Trophoblast cell (in vitro differentiated cells and primary cell): ENCODE results near the gene SFXN5.
A peak's percentile ranks its signal among the peaks of the same experiment; 100 is the strongest.

Experiments
- DNase-seq, 2 donors: peaks; one replicate each; pipeline ENCODE4 v3.0.0-alpha.2; 2016
- H2AFZ ChIP-seq: 2 replicates; pipeline ENCODE4 v1.6.1; 2013; ENCODE audit warnings: low read length, moderate library complexity, mild to moderate bottlenecking; ENCODE audit not compliant: insufficient read depth, poor library complexity
- H2AK5ac ChIP-seq: 2 replicates; pipeline ENCODE4 v1.6.1; 2013; ENCODE audit warnings: mild to moderate bottlenecking, low read length
- H2BK120ac ChIP-seq: 2 replicates; pipeline ENCODE4 v1.6.1; 2013; ENCODE audit warnings: low read length, mild to moderate bottlenecking, moderate library complexity; ENCODE audit not compliant: insufficient read depth, poor library complexity
- H2BK12ac ChIP-seq: 2 replicates; pipeline ENCODE4 v1.6.1; 2013; ENCODE audit warnings: mild to moderate bottlenecking, low read length, moderate library complexity
- H2BK5ac ChIP-seq: 2 replicates; pipeline ENCODE4 v1.6.1; 2013; ENCODE audit warnings: low read length, low read depth, moderate library complexity, mild to moderate bottlenecking; ENCODE audit not compliant: poor library complexity
- H3K14ac ChIP-seq: 2 replicates; pipeline ENCODE4 v1.6.1; 2013; ENCODE audit warnings: mild to moderate bottlenecking, low read length
- H3K18ac ChIP-seq: 2 replicates; pipeline ENCODE4 v1.6.1; 2013; ENCODE audit warnings: mild to moderate bottlenecking, low read length
- H3K23ac ChIP-seq: 2 replicates; pipeline ENCODE4 v1.6.1; 2013; ENCODE audit warnings: low read length
- H3K27ac ChIP-seq: 2 replicates; pipeline ENCODE4 v1.5.1; 2013; ENCODE audit warnings: low read depth, mild to moderate bottlenecking, inconsistent platforms, low read length, moderate library complexity
- H3K27me3 ChIP-seq: 2 replicates; pipeline ENCODE4 v1.6.1; 2013; ENCODE audit warnings: inconsistent platforms, mild to moderate bottlenecking, low read length, moderate library complexity; ENCODE audit not compliant: insufficient read depth
- H3K36me3 ChIP-seq, 2 experiments: 1 replicate in 1 of 2; 2 replicates in 1 of 2; pipeline ENCODE4 v1.6.1; 2013; ENCODE audit warnings: low read length in 2 of 2, mild to moderate bottlenecking in 2 of 2, moderate library complexity in 1 of 2; ENCODE audit not compliant: insufficient read depth in 2 of 2, control insufficient read depth in 1 of 2
- H3K4ac ChIP-seq: 2 replicates; pipeline ENCODE4 v1.6.1; 2013; ENCODE audit warnings: low read depth, mild to moderate bottlenecking, low read length, moderate library complexity
- H3K4me1 ChIP-seq, 2 experiments: 1 replicate in 1 of 2; 2 replicates in 1 of 2; pipeline ENCODE4 v1.6.1; 2013; ENCODE audit warnings: low read length in 2 of 2, mild to moderate bottlenecking in 2 of 2, moderate library complexity in 1 of 2; ENCODE audit not compliant: insufficient read depth in 2 of 2, control insufficient read depth in 1 of 2
- H3K4me2 ChIP-seq: 2 replicates; pipeline ENCODE4 v1.6.1; 2013; ENCODE audit warnings: inconsistent platforms, mild to moderate bottlenecking, low read length, moderate library complexity
- H3K4me3 ChIP-seq: 2 replicates; pipeline ENCODE4 v1.5.1; 2013; ENCODE audit warnings: mild to moderate bottlenecking, low read depth, low read length, inconsistent platforms
- H3K79me1 ChIP-seq: one replicate; pipeline ENCODE4 v1.6.1; 2013; ENCODE audit warnings: low read length
- H3K79me2 ChIP-seq: 2 replicates; pipeline ENCODE4 v1.6.1; 2013; ENCODE audit warnings: low read length, mild to moderate bottlenecking; ENCODE audit not compliant: control insufficient read depth, insufficient read depth, poor library complexity
- H3K9ac ChIP-seq: 2 replicates; pipeline ENCODE4 v1.6.1; 2013; ENCODE audit warnings: mild to moderate bottlenecking, low read length
- H3K9me3 ChIP-seq: 2 replicates; pipeline ENCODE4 v1.6.1; 2013; ENCODE audit warnings: low read depth, mild to moderate bottlenecking, control low read depth, inconsistent platforms, low read length; ENCODE audit not compliant: insufficient read depth
- H4K12ac ChIP-seq: 2 replicates; pipeline ENCODE4 v1.6.1; 2013; ENCODE audit warnings: low read depth, mild to moderate bottlenecking, low read length, moderate library complexity
- H4K8ac ChIP-seq: 2 replicates; pipeline ENCODE4 v1.6.1; 2013; ENCODE audit warnings: low read depth, mild to moderate bottlenecking, low read length, moderate library complexity
- H4K91ac ChIP-seq: one replicate; pipeline ENCODE4 v1.6.1; 2013; ENCODE audit warnings: low read depth, mild to moderate bottlenecking, low read length, moderate library complexity
- WGBS: extraction: QIAGEN DNeasy Blood & Tissue Kit; methylation state at CpG from one replicate; pipeline ENCODE4 v1.1.7; 2013; ENCODE audit warnings: missing lambda C conversion rate; ENCODE audit not compliant: insufficient read length, insufficient coverage; ENCODE audit errors: extremely low coverage; 5-methylcytosine and 5-hydroxymethylcytosine counted together

The SFXN5 gene

DNA sequence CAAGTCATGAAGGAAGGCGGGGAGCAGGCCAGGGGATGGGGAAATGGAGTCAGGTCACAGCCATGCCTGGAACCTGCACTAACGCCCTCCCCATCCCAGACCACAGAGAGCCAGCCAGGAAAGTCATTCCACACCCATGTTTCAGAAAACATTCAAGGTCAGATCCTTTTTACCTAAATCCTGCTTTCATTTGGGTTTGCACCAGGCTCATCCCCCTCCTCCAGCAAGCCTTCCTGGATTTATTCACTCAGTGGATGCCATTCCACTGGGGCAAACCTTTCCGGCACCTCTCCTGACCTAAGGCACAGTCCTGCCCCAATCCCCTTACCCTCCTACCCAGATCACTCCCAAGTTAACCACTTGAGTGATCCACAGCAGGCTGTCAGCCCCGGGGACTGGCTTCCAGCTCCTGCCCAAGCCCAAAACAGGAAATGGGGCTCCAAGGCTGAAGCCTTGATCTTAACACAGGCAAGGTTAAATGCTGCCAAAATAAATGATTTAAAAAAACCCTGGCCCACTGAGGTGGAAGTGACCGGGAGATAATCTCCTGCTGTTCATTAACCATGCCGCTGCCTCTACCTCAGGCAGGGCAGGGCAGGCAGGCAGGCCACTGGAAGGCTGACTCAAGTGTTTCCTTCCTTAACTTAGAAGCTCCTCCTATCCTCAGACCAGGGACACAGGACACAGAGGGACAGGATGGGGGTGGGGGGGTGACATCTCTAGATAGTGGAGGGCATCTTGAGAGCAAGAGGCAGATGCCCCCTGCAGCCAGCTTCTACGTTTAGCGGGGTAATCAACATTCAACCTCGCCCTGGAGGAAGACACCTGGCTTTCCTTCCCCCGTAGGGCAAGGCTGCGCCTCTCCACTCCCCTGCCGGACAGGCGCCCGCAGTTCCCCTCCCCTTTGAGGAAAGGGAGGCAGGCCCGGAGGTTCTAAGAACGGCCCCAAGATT lies 39.8 kb upstream of the SFXN5 start:
- H4K12ac ChIP-seq: no peak overlapping the region
- H3K4me2 ChIP-seq: peak overlapping the region; percentile 58
- peaks cover 7% of the 10 kb centered on the region for H3K79me2 ChIP-seq
- H3K23ac ChIP-seq: no peak overlapping the region
- H4K91ac ChIP-seq: no peak overlapping the region
- peak overlapping the region; percentile 76 for H3K4me3 ChIP-seq
- no peak overlapping the region for H2BK120ac ChIP-seq
- no peaks in the 10 kb centered on the region for H3K9me3 ChIP-seq
- no peak overlapping the region for H3K18ac ChIP-seq
- H3K27me3 ChIP-seq: no peaks in the 10 kb centered on the region
- no CpG with 5 or more reads among the region's 16 CpGs for WGBS
- no peak overlapping the region for H4K8ac ChIP-seq
- no peak overlapping the region for H2BK12ac ChIP-seq
- H2AK5ac ChIP-seq: no peak overlapping the region
- peak; percentile 19 to 50 for DNase-seq
- no peak overlapping the region for H3K27ac ChIP-seq
- H2BK5ac ChIP-seq: no peak overlapping the region
- no peak overlapping the region for H3K4ac ChIP-seq
- no peak overlapping the region for H3K9ac ChIP-seq
- no peaks in the 10 kb centered on the region for H3K36me3 ChIP-seq
- H3K4me1 ChIP-seq: peaks cover 0 to 17% of the 10 kb centered on the region in 2 experiments
- no peak overlapping the region for H3K14ac ChIP-seq
- peaks cover 9% of the 10 kb centered on the region for H3K79me1 ChIP-seq
- H2AFZ ChIP-seq: no peak overlapping the region

DNA sequence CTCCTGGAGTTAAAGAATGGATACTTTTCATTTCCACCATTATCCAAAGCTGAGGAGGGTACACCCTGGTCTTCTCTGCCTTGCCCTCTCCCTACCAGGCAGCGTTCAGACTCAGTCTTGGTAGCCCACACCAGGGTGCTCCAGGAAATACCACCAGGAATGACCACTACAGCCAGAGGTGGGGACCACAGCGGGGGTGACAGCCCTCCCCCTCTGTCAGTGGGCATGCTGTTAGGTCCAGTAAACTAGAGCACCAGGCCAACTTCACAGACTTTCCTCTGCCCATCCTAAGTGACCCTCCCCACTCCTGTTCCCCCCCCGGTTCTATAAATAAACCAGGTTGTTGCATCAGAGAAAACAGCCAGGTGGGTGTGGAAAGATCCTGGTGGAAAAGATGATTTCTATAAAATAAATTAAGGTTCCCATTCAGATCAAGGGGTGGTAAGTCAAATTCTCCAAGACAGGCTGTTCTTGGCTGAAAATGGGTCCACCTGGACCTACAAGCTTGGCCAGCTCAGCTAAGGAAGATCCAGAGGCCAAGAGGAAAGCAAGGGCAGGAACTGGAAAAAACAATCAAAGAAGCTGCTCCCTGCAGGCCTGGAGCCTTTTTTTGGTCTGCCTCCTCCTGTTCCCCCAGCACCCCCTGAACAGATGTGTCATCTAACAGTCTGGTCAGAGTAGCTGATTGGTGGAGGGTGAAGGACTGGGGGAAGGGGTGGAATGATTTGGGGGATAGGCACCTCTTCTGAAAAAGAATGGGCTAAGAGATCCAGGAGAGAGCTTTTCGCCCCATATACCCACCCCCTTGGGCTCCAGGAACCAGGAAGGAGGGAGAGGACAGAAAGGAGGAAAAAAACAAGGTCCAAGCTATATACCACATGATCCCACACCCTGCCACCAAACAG lies 38.9 kb upstream of the SFXN5 start:
- peaks cover 9% of the 10 kb centered on the region for H3K79me2 ChIP-seq
- H3K36me3 ChIP-seq: peaks cover 2% of the 10 kb centered on the region in 2 experiments
- H3K4me1 ChIP-seq: peaks cover 0 to 21% of the 10 kb centered on the region in 2 experiments
- H3K27me3 ChIP-seq: no peaks in the 10 kb centered on the region
- H4K91ac ChIP-seq: no peak overlapping the region
- no peak overlapping the region for H3K9ac ChIP-seq
- DNase-seq: no peak
- H2BK120ac ChIP-seq: no peak overlapping the region
- no peak overlapping the region for H3K4me3 ChIP-seq
- no peaks in the 10 kb centered on the region for H3K9me3 ChIP-seq
- no peak overlapping the region for H3K14ac ChIP-seq
- no peak overlapping the region for H3K18ac ChIP-seq
- H2BK12ac ChIP-seq: no peak overlapping the region
- H4K12ac ChIP-seq: no peak overlapping the region
- H3K23ac ChIP-seq: no peak overlapping the region
- no peak overlapping the region for H3K4ac ChIP-seq
- H4K8ac ChIP-seq: no peak overlapping the region
- no CpG with 5 or more reads among the region's 4 CpGs for WGBS
- no peak overlapping the region for H2AK5ac ChIP-seq
- peak overlapping the region; percentile 58 for H3K4me2 ChIP-seq
- peaks cover 12% of the 10 kb centered on the region for H3K79me1 ChIP-seq
- H2AFZ ChIP-seq: no peak overlapping the region
- no peak overlapping the region for H3K27ac ChIP-seq
- no peak overlapping the region for H2BK5ac ChIP-seq

DNA sequence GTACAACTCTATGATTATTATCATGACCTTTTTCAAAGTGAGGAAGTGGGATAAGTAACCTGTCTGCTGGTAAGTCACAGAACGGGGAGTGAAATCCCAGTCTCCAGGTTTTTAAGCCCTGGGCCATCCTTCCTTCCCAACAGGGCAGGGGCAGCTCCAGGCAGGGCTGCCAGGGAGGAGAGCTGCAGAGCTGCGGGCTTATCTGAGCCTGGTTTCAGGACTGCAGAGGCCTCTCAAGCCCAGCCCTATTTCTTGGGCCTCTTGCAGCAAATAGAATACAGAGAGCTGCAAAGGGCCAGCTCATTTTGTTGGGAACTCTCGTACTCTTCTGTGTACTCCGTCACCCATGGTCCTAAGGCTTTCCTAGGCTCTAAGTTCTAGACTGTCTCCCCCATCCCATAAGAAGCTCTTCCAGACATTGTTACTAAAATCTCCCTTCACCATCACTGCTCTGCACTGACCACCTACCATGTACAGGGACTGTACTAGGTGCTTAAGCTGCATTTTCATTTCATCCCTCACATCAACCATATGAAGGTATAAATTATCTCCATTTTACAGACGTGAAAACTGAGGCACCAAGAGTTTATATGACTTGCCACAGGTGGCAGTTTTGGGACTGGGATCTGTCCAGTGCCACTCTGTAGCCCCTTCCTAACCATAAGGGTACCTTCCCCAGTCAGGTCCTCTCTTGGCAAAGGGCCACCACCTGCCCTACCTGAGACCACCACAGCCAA lies 38.1 kb upstream of the SFXN5 start:
- H3K23ac ChIP-seq: no peak overlapping the region
- H3K79me1 ChIP-seq: peaks cover 12% of the 10 kb centered on the region
- H2BK120ac ChIP-seq: no peak overlapping the region
- peaks cover 0 to 21% of the 10 kb centered on the region in 2 experiments for H3K4me1 ChIP-seq
- H4K8ac ChIP-seq: no peak overlapping the region
- H3K4me2 ChIP-seq: no peak overlapping the region
- peaks cover 9% of the 10 kb centered on the region for H3K79me2 ChIP-seq
- H3K27ac ChIP-seq: no peak overlapping the region
- no peak overlapping the region for H2BK12ac ChIP-seq
- no peak overlapping the region for H4K12ac ChIP-seq
- no peak overlapping the region for H3K14ac ChIP-seq
- no peak overlapping the region for H3K4me3 ChIP-seq
- H2BK5ac ChIP-seq: no peak overlapping the region
- no peak overlapping the region for H2AFZ ChIP-seq
- no peak overlapping the region for H4K91ac ChIP-seq
- no peak overlapping the region for H3K18ac ChIP-seq
- no peak overlapping the region for H3K4ac ChIP-seq
- H3K9ac ChIP-seq: no peak overlapping the region
- WGBS: no CpG with 5 or more reads among the region's 5 CpGs
- H3K27me3 ChIP-seq: no peaks in the 10 kb centered on the region
- no peak overlapping the region for H2AK5ac ChIP-seq
- DNase-seq: peak; percentile 33 to 48
- no peaks in the 10 kb centered on the region for H3K9me3 ChIP-seq
- H3K36me3 ChIP-seq: peaks cover 2% of the 10 kb centered on the region in 2 experiments
